Bronchial epithelial cell (primary cell): ENCODE data around the gene VEPH1. TPM values are rescaled to one million over a fixed set of nuclear protein-coding genes. Genes with fewer than 3 reads are reported as not detected.

Source experiments
- DNase-seq: peaks from one replicate; pipeline ENCODE4 v3.0.0-alpha.2; 2010; ENCODE audit warnings: low read depth
- FAIRE-seq: peaks from 2 replicates; lab custom pipeline; 2011; peaks lifted over from hg19 to GRCh38; lab: Jason Lieb, UNC
- H3K27me3 ChIP-seq: 2 replicates; pipeline ENCODE4 v1.5.1; 2011; ENCODE audit warnings: low read length; ENCODE audit not compliant: control insufficient read depth, insufficient read depth
- H3K36me3 ChIP-seq: 2 replicates; pipeline ENCODE4 v1.5.1; 2011; ENCODE audit warnings: low read length; ENCODE audit not compliant: control insufficient read depth, insufficient read depth
- H3K4me3 ChIP-seq: 2 replicates; pipeline ENCODE4 v1.5.1; 2011; ENCODE audit warnings: mild to moderate bottlenecking, low read depth, low read length, control low read depth
- total RNA-seq: library from RNA; depleted of rRNA; stranded (reverse); fragments of >200 nt; gene quantifications from 2 replicates; pipeline ENCODE4 v1.2.1, GENCODE V29; 2014
- TF ChIP-seq, protein P1 (sequence below): IDR thresholded peaks from 2 replicates; pipeline ENCODE4 v1.5.1; 2011; ENCODE audit warnings: mild to moderate bottlenecking, moderate library complexity, low read length, control low read depth, inconsistent platforms; ENCODE audit not compliant: insufficient read depth, severe bottlenecking

The VEPH1 gene
- total RNA-seq, 1 donor from 2014 or later = 1.3 TPM

DNA sequence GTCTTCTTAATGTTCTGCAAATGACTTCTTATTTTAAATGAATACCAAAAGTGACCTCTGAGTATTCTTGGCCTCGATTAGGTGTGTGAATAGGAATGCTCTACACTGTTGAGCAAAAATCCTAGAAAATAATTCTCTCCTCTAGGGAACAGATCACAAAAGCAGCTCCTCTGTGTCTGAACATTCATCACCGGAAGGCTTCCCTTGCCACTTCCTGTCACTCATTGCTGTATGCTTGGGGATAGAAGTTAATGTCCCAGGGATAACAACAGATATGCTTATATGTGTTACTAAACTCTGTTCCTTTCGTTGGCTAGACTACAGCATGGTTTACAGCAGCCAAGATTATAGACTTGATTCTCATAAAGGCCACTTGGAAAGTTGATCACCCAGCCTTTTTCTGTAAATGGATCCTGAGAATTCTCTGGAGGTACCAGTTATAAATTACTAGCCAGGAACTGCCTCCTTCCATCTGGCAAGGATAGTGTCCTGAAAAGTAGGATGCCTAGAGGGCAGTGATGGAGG, 82.5 kb downstream of the VEPH1 start:
- no peak overlapping the region for H3K4me3 ChIP-seq
- TF ChIP-seq, protein P1, sequence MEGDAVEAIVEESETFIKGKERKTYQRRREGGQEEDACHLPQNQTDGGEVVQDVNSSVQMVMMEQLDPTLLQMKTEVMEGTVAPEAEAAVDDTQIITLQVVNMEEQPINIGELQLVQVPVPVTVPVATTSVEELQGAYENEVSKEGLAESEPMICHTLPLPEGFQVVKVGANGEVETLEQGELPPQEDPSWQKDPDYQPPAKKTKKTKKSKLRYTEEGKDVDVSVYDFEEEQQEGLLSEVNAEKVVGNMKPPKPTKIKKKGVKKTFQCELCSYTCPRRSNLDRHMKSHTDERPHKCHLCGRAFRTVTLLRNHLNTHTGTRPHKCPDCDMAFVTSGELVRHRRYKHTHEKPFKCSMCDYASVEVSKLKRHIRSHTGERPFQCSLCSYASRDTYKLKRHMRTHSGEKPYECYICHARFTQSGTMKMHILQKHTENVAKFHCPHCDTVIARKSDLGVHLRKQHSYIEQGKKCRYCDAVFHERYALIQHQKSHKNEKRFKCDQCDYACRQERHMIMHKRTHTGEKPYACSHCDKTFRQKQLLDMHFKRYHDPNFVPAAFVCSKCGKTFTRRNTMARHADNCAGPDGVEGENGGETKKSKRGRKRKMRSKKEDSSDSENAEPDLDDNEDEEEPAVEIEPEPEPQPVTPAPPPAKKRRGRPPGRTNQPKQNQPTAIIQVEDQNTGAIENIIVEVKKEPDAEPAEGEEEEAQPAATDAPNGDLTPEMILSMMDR = no peak
- no peak for DNase-seq
- H3K27me3 ChIP-seq = no peaks in the 10 kb centered on the region
- H3K36me3 ChIP-seq = no peaks in the 10 kb centered on the region
- FAIRE-seq = no peak

DNA sequence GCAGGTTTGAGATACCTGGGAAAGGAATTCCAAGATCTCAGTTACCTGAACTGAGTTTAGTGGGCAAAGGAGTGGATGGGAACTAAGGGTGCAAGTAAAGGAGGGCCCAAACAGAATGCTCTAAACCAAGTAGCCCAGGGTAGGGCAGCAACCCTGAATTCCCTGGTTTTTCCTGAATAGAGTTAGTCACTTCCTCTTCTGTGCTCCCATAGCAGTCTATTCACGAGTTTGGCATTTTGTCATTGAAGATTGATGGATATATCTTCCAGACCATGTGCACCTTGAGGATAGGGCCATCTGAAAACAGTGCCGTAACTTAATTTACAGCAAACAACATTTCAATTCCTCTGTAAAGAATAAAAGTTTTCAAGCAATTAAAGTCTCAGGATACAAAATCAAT, 85.1 kb downstream of the VEPH1 start:
- FAIRE-seq (no peak), DNase-seq (peak; percentile 32)
- Histone ChIP-seq H3K27me3 (no peaks in the 10 kb centered on the region), H3K36me3 (no peaks in the 10 kb centered on the region), H3K4me3 (no peak overlapping the region)
- TF ChIP-seq, protein P1 = no peak

DNA sequence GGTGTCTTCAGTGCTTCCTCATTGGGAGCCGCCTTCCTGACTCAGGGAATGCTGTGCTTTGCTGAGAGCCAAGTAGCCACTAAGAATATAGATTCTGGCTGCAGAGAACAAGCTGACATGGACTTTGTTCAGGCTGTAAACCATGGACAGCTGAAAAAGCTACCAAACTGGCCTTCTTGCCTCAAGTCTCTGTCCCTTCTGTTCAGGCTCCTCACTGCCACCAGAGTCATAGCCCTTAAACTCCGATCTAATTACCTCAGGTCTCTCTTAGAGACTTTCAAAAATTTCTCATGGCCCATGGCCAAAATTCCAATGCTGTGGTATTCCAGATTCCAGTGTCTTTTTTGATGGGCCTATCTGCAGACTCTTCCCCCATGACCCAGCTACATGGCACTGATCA, 86.0 kb downstream of the VEPH1 start:
- no peak for DNase-seq

DNA sequence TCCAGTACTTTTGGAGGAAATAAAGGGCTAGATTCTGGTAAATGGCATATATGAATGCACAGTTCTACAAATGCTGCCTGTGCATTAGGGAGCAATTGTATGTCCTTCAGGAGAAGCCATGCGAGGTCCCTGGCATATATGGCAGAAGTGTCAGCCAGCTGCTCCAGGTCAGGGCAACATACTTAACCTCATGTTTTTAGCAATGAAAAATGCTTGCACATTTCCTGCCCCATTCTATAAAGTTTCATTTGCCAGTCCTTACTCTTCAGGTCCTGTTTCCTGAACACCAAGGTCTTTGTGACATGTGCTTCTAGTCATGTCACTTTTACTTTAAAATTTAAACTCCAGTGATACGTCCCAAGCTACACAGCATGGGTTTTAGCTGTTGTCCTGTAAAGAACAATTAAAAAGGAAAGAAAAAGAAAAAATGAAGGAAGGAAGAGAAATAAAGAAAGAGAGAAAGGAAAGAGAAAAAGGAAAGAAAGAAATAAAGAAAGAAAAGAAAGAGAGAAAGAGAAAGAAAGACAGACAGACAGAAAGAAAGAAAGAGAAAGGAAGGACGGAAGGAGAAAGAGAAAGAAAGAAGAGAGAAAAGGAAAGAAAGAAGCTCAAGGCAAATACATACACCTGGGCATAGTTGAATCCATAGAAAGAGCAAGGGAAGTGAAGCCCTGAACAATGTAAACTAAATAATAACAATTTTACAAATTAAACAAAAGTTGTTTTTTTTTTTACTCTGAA, 86.7 kb downstream of the VEPH1 start:
- DNase-seq = no peak

More for the DNA sequence above, 86.0 kb downstream of the VEPH1 start:
- TF ChIP-seq, protein P1 = no peak
- no peaks in the 10 kb centered on the region for H3K36me3 ChIP-seq
- FAIRE-seq = no peak
- H3K27me3 ChIP-seq = no peaks in the 10 kb centered on the region
- H3K4me3 ChIP-seq = no peak overlapping the region

DNA sequence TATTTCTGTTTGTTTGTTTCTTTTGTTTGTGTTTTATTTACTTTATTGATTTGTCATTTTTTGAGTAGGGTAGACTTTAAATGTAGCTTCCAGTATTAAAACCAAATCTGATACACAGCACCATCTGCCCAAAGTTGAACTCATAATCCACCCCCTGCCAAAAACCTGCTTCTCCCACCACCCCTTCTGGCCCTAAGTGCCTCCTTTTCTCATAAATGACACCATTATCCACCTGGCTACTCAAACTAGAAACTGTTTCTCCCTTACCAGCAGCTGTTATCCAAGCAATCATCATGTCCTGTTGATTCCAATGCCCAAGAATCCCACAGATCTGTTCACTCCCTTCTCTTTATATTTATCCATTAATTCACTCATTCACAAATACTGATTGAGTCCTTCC, 88.4 kb downstream of the VEPH1 start:
- FAIRE-seq (no peak), DNase-seq (no peak)
- Histone ChIP-seq H3K4me3 (no peak overlapping the region), H3K27me3 (no peaks in the 10 kb centered on the region), H3K36me3 (no peaks in the 10 kb centered on the region)
- TF ChIP-seq, protein P1 = no peak

More for the DNA sequence above, 86.7 kb downstream of the VEPH1 start:
- TF ChIP-seq, protein P1 = no peak
- no peak for FAIRE-seq
- no peak overlapping the region for H3K4me3 ChIP-seq
- H3K36me3 ChIP-seq = no peaks in the 10 kb centered on the region
- no peaks in the 10 kb centered on the region for H3K27me3 ChIP-seq
